HPDE6-E6E7 (cell line): ENCODE data around the gene RPP14.
"Not testable (repeated sequence)": the region's sequence is repeated elsewhere in the genome, so short reads cannot be mapped to it uniquely, and the experiment has no call there.

Experiments
- DNase-seq: peaks from one replicate; pipeline ENCODE4 v3.0.0; 2011; ENCODE audit warnings: missing footprints; ENCODE audit errors: extremely low spot score

The RPP14 gene

DNA sequence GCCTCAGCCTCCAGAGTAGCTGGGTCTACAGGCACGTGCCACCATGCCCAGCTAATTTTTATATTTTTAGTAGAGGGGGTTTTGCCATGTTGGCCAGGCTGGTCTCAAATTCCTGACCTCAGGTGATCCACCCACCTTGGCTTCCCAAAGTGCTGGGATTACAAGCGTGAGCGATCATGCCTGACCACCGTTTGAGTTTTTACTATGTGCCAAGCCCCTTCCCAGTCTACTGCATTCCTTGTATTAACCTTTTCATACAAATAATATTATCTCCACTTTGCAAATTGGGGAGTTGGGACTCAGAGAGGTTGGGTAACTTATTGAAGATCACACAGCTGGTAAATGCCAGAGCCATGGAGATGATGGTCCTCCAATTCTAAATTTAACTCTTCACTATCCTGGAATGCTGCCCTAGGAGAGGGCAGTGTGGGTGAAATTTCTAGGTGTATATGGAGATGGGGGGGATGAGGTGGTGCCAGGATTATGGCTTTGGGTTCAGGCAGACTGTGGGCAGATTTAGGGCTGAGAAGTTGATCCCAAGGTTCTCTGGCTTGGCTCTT lies 25.6 kb downstream of the RPP14 start:
- no peak for DNase-seq

DNA sequence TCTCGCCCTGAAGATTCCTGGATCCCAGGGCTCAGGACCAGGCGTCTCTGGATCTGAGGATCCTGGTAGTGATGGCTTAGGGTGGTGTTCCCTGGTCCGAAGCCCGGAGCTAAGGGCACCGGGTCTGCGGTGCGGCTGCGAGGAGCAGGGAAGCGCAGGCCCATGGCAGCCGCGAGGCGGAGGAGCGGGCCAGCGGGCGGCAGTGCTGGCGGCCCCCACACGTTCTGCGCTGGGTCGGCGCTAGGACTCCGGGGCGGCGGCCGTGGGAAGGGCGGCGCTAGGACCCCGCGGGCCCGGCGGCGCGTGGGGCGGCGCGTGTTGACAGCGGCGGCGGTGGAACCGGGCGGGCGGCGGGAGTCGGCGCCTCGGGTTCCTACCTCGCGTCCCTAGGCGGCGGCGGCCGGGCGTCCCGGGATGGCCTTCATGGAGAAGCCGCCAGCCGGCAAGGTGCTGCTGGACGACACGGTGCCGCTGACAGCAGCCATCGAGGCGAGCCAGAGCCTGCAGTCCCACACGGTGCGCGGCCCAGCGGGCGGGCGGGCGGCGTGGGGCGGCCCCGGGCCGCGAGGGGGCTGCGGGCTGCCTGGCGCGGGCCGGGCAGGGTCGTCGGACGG lies 26.6 kb downstream of the RPP14 start, which contains the start of gene PXK:
Gene PXK (plus strand): TSS at position 318 of the 614 bp plus-strand sequence. CDS start 97 bp downstream, at position 415.
- no peak for DNase-seq

DNA sequence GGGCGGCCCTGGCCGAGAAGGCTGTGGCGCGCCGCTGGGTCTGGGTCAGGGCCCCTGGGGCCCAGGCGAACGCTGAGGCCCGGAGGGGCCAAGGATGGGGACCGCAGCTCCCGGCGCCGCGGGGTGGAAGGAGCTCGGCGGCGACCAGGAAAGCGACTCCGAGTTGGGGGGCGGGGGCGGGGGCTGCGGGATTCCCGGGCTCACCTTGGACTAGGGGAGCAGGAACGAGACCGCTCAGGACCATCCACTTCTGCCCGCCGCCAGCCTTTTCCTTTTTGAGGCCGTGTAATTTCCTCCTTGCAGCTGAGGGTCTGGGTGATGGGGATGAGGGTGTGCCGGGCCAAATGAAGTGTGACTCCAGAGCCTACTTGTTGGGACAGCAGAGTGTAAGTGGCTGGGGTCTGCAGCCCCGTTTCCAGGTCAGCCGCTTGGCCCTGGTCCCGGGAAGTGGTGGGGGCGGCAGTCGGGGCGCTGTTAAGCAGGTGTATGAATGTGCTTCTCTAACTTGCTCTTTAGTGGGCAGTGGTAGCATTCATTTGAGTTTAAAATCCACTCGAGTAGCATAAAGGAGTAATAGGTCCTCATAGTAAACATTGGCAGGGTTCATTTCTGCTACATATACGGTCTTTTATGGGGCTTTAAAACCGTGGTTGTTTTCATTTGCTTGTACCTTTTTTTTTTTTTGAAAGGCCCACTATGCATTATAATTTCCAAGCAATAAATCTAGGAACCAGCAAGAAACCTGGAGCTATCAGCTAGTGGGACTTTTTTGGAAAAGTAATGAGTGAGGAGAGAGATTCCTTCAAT lies 27.4 kb downstream of the RPP14 start:
- DNase-seq = no peak

DNA sequence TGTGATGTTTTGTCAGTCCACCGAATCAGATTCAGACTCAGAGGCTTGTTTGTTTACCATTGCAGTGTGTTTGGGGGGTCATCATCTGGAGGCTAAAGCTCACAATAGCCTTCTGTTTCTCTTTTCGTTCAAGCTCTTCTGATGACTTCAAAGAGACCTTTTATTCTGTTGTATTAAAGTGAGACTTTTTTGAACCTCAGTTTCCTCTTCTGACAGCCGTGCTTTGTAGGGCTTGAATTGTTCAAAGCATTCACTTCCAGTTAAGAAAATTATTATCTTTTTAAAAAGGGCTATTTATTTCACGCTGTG lies 27.9 kb downstream of the RPP14 start:
- no peak for DNase-seq

DNA sequence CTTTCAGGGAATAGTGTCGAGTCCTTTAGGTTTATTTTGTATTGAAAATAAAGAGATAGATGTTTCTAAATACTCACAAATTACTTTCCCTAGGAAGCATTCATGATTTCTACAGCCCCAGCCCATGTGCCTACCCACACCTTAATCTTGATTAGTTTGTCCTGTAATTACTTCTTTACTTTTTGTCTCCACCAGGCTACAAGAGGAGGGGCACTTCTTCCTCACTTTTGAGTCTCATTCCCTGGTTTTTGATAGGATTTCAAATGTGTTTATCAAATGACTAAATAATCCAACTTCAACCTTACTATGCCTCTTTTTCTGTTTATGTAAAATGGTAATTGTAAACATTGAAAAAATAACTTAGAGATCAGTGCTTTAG lies 28.4 kb downstream of the RPP14 start:
- DNase-seq = no peak

DNA sequence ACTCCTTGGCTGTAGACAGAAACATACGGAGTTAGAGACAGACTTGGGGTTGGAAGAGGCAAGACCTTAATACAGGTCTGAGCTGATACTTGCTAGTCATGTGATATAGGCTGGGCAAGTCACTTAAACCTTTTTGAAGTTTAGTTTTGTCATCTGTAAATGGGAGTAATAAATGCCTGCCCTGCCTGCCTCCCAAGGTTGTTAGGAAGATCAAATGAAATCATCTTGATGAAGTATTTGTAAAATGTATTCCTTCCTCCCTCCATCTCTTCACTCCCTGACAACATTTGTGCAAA lies 29.6 kb downstream of the RPP14 start:
- no peak for DNase-seq

DNA sequence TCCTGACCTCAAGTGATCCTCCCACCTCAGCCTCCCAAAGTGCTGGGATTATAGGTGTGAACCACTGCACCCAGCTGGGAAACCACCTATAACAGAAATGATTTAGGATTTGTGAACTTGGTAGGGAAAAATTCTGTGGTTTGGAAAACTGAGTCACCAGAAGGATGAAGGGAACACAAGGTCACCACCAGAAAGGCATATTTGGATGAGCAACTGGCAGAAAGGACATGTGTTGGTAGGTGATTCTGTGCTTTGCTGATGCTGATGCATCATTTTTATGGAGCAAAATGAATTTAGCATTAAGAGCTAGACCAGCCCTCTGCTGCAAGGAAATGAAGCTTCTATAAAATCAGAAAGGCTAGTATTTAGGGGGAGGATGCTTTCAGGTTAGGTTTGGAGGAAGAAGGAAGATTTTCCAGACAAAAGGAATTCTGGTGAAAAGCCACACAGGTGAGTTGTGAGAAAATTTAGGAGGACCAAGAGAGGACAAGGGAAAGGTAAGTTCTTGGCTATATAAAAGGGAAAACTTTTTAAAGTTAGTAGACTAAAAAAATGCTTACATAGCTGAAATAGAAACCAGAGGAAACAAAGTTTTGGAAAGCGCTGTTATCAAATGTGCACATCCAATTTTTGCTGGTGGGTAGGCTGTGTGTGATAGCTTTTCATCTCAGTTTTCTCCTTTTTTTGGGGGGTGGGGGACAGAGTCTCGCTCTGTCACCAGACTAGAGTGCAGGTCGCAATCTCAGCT lies 30.3 kb downstream of the RPP14 start:
- DNase-seq = no peak

DNA sequence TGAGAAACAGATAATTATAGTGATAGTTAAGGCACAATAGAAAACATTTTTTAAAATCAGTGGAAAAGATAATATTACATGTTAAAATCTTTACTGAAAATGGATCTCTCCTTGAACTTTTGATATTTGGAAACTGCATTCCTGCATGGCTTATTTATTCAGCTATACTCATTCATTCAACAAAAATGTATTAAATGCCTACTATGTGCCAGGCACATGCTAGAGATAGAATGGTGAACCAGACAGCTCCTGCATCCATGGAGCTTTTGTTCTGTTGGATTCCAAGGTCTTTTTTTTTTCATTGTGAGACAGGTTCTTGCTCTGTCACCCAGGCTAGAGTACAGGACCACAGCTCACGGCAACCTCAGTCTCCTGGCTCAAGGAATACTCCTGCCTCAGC lies 31.1 kb downstream of the RPP14 start:
- no peak for DNase-seq

DNA sequence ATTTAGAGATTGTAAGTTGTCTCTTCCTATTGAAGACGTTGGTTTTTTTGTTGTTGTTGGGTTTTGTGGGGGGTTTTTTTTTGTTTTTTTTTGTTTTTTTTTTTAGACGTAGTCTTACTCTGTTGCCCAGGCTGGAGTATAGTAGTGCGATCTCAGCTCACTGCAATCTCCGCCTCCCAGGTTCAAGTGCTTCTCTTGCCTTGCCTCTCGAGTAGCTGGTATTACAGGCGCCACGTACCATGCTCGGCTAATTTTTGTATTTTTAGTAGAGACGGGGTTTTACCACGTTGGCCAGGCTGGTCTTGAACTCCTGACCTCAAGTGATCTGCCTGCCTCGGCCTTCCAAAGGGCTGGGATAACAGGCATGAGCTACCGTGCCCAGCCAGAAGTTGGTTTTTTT lies 33.1 kb downstream of the RPP14 start:
- not testable (repeated sequence) for DNase-seq

DNA sequence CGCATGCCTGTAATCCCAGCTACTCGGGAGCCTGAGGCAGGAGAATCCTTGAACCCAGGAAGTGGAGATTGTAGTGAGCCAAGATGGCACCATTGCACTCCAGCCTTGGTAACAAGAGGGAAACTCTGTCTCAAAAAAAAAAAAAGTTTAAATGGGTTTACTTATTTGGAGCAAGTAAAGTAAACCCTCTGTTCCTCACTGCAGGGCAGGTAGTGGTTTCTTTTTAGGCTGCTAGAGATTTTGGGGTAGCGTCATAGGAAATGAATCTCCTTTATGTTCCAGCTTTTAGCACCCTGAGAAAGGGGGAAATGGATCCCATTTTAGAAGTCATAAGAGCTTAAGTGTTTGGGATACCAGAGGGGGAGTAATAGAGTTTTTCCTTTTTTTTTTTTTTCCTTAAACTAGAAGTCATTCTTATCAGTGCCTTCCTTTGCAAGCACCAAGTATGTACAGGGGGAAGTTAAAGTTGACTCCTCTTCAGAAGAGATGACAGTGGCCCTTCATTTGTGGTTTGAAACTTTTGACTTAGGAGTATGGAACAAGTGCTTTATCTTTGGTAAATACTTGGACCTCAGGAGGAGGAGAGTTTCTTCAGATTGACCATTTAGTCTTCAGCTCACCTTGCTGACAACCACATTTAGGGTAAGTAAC lies 34.7 kb downstream of the RPP14 start:
- no peak for DNase-seq

DNA sequence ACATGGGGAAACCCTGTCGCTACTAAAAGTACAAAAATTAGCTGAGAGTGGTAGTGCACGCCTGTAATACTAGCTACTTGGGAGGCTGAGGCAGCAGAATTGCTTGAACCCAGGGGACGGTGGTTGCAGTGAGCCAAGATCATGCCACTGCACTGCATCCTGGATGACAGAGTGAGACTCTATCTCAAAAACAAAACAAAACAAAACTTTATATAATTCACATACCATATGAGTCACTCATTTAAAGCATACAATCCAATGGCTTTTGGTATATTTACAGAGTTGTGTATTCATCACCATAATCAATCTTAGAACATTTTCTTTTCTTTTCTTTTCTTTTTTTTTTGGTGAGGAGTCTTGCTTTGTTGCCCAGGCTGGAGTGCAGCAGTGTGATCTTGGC lies 35.3 kb downstream of the RPP14 start:
- DNase-seq = no peak

DNA sequence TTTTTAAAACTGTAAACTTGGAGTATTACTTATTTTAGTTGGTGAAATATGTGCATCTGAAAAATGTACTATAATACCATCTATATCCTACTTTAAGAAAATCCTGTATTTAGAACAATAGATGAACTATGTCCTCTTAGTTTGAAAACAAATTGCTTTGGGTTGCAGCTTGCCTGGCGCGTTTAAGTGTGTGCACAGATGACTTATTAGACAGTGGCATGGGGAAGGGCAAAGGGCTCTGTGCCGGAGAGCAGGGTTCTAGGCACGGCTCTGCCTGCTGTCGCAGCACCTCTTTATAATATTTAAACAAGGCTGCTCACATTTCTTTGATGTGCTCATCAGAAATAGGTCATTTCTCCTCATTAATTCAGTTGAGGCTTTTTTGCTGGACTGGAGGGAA lies 36.6 kb downstream of the RPP14 start:
- no peak for DNase-seq

DNA sequence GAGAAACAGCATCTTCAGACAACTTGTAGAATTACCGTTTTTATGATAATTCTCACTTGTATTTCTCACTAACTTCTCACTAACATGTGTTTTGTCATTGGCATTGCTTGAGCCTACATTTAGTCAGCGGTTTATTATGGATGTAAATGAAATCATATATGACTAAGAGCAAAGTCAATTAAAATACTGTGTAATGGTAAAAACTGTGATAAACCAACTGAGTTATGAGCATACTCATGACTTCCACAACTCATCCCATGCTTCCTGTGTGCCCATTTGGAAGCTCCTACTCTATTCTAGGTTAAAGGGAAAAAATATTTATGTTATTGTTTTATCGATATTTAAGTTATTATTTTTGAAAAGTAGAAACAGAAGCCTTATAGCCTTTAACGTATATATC lies 39.4 kb downstream of the RPP14 start:
- DNase-seq = no peak

DNA sequence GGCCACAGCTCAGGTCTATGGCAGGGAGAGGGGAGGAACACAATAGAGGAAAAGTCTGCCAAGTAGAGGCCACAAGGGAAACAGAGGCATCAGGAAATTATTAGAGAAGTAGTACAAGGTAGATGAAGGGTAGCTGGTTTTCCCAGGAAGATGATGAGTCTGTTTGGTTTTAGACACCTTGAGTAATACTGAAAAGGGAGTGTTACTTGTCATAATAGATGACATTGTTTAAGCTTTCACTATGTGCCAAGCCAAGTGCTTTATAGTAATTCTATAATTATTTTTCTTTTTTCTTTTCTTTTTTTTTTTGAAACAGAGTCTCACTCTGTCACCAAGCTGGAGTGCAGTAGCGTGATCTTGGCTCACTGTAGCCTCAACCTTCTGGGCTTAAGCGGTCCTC lies 40.3 kb downstream of the RPP14 start:
- DNase-seq = no peak

DNA sequence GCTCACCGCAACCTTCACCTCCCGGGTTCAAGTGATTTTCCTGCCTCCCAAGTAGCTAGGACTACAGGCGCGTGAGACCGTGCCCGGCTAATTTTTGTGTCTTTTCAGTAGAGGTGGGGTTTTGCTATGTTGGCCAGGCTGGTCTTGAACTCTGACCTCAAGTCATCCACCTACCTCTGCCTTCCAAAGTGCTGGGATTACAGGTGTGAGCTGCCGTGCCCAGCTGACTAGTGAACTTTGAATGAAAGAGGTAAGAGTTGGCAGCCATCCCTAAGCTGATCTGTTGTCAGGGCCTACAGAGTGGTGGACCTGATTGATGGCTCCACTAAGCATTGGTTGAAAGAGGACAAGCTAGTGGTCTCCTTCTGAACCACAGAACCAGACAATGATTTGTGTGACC lies 41.9 kb downstream of the RPP14 start:
- DNase-seq = no peak

DNA sequence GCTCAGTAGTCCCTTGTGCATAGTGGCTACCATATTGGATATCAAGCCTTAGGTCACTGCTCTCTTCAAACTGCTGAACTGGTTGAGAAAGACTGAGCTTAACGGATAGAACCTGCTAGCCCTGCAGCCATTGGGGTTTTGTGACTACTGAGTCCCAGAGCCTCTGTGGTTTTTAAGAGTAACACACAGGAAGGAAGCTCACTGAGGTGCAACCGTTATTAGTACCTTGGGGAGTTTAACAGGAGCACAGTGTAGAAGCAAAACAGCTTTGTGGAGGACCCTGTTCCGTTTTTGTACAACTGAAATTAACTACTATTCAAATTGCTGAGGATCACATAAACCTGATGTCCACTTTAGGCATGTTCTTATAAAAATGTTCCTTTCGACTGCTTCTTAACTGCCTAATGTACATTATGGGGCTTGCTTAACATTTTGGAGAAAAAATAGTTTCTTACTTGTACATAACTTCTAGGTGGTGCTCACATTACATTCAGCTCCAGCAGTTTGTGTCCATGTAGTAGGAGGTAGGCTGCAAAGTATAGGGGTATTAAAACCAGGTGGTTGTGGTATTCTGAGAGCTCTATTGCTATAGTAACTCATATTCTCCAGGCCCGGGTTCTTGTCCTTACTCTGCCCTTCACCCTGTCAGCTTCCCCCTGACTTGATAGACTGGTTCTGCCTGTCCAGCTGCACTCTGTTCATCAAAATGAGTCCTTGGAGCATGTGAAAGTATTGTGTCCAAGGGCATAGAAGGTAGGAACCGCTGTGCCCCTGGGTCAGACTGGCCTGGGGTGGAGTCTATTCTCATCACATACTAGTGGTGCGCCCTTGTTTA lies 44.0 kb downstream of the RPP14 start:
- DNase-seq = no peak

DNA sequence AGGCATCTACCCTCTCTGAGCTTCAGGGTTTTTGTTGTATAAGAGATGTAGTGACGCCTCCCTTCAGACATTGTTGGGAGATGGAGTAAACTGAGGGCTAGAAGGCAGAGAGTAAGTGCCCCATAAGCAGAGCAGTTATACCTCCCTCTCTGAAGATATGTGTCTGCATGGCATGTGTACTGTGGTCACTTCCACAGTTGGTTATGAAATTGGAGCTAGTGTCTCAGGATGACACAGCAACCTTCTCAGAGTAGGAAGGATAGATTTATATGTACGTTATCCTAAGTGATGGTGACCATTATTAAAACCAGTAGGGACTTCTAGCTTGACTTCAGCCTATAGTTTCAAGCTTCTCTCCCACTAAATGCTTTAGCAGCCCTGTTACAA lies 44.6 kb downstream of the RPP14 start:
- DNase-seq = no peak

DNA sequence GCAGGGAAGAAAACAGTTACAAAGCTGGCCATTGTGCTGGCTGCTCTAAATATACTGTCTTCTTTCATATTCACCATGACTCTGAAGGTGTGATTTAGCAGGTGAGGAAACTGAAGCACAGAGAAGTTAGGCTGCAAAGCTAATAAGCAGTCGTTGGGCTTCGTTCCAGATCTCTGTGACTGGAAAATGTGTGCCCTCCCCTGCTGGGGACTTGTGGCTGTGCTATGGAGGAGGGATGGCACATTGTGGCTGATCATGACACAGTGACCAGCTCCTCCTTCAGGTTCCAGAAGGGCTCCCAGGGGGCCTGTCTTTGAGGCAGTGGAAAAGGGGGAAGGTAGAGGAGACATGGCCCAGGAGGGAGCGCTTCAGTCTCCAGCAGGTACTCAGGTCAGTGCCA lies 45.9 kb downstream of the RPP14 start:
- DNase-seq = no peak

DNA sequence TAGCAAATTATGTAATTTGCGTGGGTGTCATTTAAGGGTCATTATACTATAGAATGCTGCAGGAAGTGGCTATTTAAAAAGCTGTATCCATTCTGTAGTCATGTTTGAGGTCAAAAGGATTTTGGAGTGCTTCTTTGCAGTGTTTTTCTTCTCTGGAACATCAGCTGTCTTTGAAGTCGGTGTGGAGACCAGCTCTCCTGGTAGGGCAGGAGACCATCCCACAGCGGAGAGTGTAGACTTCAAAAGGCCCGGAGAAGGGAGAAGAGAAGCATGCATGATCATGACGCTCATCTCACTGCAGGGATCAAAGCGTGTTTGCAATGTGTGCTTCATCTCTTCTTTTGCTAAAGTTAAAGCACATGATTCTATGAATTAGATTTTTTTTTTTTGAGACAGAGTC lies 46.6 kb downstream of the RPP14 start:
- no peak for DNase-seq

DNA sequence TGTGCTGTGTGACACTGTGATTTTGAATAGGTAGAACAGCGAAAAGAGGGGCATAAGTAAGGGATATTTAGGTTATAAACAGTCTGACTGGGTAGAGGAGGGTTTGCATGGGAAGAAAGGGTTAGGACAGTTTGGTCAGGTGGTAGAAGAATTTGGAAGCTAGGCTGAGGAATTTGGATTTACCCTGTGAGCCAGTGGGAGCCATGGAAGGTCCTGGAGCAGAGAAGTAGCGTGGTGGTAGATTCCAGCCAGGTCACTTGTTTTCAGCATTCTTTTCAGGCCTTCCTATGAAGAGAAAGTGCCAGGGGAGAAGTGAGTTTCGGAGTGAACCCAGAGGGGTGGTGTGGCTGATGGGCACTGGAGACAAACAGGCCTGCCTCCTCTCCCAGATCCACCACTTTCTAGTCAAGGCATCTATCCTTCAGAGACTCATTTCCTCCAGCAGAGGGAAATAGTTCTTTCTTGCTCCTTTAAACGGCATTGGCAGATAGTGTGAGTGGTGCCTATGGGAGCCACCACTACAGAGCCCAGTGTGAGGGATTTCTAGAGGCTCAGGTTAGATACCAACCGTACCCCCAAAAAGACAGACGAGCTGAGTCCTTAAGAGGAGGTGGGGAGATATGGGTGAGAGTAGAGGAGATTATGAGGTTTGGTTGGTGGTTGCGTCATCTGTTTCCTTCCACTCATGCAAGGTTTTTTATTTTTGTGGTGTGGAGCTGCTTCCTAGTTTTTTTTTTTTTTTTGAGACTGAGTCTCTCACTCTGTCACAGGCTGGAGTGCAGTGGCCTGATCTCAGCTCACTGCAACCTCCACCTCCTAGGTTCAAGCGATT lies 47.9 kb downstream of the RPP14 start:
- DNase-seq = no peak

DNA sequence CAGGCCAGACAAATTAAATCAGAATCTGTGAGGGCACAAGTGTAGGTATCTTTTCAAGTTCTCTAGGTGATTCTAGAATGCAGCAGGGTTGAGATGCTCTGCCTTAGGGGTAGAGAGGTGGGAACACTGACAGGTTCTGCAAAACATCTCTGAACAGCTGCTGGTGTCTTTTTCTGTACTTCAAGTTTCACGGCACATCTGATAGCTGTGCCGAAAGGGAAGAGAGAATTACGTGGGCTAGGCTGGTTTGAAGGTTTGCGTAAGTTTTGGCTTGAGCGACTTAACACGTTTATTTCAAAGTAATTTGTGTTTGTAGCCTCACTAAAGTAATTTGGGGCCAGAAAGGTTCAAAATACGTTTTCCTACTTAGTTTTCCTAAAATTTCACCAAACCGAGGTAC lies 49.1 kb downstream of the RPP14 start:
- no peak for DNase-seq
